Measurements from ENCODE around the gene RPP38. TPM values are rescaled to one million over a fixed set of nuclear protein-coding genes. Genes with fewer than 3 reads are reported as not detected.
A peak's percentile ranks its signal among the peaks of the same experiment; 100 is the strongest.

Gene RPP38, protein sequence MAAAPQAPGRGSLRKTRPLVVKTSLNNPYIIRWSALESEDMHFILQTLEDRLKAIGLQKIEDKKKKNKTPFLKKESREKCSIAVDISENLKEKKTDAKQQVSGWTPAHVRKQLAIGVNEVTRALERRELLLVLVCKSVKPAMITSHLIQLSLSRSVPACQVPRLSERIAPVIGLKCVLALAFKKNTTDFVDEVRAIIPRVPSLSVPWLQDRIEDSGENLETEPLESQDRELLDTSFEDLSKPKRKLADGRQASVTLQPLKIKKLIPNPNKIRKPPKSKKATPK
- total RNA-seq: 19.1 TPM

DNA sequence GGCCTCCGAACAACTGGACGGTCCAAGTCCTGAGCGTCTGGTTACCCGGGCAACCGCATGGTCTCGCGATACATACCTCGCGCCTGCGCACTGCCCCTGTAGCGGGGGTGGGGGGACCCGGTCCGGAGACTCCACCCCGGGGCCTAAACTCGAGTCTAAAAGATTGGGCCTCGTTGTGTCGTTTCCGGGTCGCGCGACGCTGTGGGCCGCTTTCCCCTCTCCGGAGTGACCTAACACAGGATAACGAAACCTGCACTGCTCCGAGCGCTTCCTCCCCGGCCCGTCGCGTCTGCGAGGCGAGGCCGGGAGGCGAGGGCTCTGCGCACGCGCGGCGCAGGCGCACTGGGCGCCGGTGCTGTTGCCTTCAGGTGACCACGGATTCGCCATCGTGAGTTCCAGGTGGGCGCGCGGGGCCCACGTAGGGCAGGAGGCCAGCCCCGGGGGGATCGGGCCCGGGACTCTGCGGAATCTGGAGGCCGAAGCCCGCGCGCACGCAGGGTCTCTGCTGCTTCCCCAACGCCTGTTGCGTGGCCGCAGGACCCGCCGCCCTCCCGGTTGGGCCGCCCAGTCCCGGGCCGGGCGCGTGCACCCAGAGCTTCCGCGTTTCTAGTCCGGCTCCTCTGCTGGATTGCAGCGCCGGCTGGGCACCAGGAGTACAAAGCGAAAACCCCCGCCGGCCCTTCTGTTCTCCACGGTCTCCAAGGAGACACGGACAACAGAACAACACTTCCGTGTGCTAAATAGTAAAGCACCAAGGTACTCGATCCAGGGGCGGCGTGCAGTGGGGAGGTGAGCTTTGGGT is at the start of gene RPP38:
RPP38 (plus strand) TSS at position 345 of the 802 bp plus-strand sequence. CDS start 5,960 bp downstream, outside the sequence.
- DNase-seq (ENCODE audit: low spot score): peak; percentile 97

GRCh38 chr10:15049533-15049932 is 47.6 kb upstream of the RPP38 start:
- DNase-seq (ENCODE audit: low spot score): no peak

- no peak for DNase-seq (ENCODE audit: low spot score)
These were observed 45.0 kb upstream of the RPP38 start for GRCh38 chr10:15052121-15052520.

DNA sequence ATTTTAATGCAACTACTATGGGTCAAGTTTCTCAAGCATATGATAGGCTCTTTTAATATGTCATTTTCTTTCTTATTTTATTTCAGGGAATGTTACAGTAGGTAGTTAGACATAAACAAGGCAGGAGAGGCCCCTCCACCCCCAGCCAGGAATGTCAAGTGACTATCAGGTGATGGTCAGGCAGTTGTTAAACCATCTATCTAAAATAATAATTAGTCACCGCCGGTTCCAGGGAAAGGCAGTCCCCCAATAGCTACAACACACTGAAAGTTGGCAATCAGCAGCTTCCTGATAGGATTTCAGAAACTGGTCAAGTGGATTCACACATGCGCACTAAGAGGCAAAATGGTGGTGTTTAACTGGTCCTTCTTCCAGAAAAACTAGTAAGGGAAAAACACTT is 44.1 kb upstream of the RPP38 start:
- DNase-seq (ENCODE audit: low spot score): no peak

DNA sequence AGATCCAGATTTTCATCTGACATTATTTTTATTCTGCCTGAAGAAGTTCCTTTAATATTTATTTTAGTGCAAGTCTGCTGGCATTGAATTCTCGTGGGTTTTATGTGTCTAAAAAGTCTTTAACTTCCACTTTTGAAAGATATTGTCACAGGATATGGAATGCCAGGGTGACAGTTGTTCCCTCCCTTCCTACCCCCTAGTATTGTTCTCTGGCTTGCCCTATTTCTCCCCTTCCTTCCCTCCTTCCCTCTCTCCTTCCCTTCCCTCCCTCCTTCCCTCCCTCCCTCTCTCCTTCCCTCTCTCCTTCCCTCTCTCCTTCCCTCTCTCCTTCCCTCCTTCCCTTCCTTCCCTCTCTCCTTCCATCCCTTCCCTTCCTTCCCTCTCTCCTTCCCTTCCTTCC is 38.5 kb upstream of the RPP38 start:
- no peak for DNase-seq (ENCODE audit: low spot score)

- DNase-seq (ENCODE audit: low spot score): no peak
These were observed 37.2 kb upstream of the RPP38 start for GRCh38 chr10:15059914-15060313.

DNA sequence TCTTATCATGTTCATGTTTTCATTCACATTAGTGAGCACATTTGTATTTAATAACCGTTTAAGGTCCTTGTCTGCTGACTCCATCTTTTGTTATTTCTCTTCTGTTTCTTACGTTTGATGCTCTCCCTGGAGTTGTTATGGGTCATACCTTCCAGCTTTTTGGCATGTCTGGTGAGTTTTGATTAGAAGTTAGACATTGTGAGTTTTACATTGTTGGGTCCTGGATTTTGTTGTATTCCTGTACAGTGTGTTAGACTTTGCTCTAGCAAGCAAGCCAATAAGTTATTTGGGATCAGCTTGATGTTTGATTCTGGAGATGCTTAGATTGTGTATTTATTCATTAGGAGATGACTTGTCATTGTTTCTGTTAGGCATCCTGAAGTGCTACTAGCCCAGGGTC is 36.5 kb upstream of the RPP38 start:
- no peak for DNase-seq (ENCODE audit: low spot score)

DNA sequence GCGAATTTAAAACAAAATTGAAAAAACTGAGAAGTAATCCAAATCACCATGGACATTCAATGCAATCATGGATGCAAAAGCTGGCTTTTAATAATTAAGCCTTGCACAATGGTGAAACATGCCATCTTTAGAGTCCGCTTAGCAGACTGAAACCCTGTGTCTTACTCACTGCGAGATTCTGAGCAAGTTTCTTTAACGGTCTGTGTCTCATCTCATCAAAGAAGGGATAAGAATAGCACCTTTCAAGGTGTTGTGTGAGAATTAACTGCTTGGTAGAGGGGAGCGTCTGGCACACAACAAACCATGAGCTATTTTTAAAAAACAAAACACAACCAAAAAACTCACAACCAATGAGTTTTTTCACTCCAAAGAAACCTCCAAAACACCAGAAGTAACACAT is 30.0 kb upstream of the RPP38 start:
- DNase-seq (ENCODE audit: low spot score): no peak

- DNase-seq (ENCODE audit: low spot score): no peak
These were observed 28.4 kb upstream of the RPP38 start for GRCh38 chr10:15068802-15069201.

DNA sequence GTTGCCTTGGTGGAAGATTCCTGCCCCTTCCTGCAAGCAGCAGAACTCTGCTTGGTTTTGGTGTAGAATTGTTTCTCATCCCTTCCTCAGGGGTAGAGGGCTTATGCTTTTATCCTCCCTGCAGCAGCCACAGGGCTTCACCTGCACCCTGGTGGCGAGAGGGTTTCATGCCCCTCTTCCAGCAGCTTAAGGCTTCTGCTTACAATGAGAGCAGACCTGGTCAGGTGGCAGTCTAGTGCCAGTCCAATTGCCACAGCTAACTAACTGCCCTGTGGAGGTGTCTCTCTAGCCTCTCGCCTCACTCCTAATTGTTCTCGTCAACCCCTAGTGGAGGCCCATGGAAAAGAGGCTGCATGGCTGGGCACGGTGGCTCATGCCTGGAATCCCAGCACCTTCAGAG is 27.9 kb upstream of the RPP38 start:
- no peak for DNase-seq (ENCODE audit: low spot score)

DNA sequence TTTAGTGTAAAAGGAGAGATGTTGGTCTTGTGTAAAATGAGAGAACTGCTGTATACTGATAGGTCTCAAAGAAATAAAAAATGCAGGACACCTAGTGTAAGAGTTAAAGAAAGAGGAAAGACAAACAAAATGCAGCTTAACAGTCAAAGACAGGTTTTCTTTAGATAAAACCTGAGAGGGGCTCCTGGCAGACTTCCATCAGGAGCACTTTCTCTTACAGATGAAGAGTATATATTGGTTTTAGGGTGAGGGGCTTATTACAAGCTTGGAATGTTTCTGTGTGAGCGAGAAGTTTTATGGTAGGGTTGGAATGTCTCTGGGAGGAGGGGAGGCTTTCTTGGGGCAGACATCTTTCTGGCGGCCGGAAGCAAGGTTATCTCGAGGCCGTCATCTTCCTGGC is 24.8 kb upstream of the RPP38 start:
- no peak for DNase-seq (ENCODE audit: low spot score)

GRCh38 chr10:15075421-15075820 is 21.7 kb upstream of the RPP38 start:
- no peak for DNase-seq (ENCODE audit: low spot score)

GRCh38 chr10:15083674-15084501 is 13.3 kb upstream of the RPP38 start:
- no peak for DNase-seq (ENCODE audit: low spot score)

- DNase-seq (ENCODE audit: low spot score): peak; percentile 74
These were observed 12.6 kb upstream of the RPP38 start for GRCh38 chr10:15084502-15084922.

DNA sequence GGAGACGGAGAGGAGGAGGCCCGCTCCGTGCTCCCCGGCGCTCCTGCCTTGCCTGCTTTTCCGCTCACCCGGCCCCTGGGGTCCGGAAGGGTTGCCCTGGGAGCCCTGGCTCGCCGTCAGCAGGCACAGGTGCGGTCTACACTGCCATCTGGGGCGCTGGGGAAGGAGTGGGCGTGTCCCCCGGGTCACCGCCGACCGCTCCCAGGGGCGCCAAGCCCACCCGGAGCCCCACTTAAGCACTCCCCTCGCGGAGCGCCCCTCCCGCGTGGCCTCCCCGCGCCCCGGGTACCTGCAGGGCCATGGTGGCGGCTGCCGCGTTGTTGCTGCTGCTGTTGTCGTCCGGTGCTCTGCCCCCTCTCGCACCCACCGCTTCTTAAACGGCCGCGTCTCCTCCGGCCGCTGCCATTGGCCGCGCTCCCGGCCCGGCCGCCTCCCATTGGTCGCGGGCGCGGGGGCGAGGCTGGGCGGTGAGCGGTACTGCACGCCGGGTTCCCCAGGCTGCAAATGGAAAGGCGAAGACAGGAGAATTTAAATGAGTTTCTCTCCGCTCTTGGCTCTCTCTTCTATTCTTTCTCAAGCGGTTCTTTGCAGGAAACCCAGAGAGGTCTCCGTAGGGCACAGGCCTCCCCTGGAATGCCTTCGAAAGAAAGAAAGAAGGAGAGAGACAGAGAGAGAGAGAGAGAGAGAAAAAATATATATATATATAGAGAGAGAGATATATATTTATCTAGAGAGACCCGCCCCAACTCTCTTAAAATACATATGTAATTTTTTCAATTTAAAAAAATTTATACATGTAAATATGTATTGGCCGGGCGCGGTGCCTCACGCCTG is 8.5 kb upstream of the RPP38 start, which contains the start of gene ACBD7:
ACBD7 (minus strand) TSS at position 349 of the 834 bp plus-strand sequence; CDS start at position 301, 48 bp downstream.
- peak; percentile 67 for DNase-seq (ENCODE audit: low spot score)

DNA sequence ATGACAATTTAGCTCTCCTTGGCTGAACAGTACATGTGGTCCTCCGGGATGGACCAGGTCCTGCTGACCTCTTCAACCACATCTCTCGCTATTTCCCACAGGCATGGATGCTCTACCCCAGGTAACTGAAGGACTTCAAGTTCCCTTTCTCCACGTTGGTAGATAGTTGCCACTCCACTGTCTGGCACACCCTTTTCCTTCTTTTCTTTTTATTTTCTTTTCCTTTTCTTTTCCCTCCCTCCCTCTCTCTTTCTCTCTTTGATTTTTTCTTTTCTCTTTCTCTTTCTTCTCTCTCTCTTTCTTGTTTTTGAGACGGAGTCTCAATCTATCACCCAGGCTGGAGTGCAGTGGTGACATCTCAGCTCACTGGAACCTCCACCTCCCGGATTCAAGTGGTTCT is 5.7 kb upstream of the RPP38 start:
- no peak for DNase-seq (ENCODE audit: low spot score)

GRCh38 chr10:15092855-15093408 is 4.2 kb upstream of the RPP38 start:
- no peak for DNase-seq (ENCODE audit: low spot score)

GRCh38 chr10:15096661-15097010 is 519 bp upstream of the RPP38 start:
- DNase-seq (ENCODE audit: low spot score): no peak

GRCh38 chr10:15099886-15100285 is 2.7 kb downstream of the RPP38 start:
- no peak for DNase-seq (ENCODE audit: low spot score)

DNA sequence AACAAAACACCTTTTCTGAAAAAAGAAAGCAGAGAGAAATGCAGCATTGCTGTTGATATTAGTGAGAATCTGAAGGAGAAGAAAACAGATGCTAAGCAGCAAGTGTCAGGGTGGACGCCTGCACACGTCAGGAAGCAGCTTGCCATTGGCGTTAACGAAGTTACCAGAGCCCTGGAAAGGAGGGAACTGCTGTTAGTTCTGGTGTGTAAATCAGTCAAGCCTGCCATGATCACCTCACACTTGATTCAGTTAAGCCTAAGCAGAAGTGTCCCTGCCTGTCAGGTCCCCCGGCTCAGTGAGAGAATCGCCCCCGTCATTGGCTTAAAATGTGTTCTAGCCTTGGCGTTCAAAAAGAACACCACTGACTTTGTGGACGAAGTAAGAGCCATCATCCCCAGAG is 6.4 kb downstream of the RPP38 start:
- no peak for DNase-seq (ENCODE audit: low spot score)

All from ureter (tissue), 1 donor.